NCI-H187 (cell line): ENCODE measurements around the gene GABARAP.

Source experiments
- DNase-seq, 2 experiments: peaks; one replicate each; lab custom pipeline; 2025; lab: John Stamatoyannopoulos, UW

The GABARAP gene

DNA sequence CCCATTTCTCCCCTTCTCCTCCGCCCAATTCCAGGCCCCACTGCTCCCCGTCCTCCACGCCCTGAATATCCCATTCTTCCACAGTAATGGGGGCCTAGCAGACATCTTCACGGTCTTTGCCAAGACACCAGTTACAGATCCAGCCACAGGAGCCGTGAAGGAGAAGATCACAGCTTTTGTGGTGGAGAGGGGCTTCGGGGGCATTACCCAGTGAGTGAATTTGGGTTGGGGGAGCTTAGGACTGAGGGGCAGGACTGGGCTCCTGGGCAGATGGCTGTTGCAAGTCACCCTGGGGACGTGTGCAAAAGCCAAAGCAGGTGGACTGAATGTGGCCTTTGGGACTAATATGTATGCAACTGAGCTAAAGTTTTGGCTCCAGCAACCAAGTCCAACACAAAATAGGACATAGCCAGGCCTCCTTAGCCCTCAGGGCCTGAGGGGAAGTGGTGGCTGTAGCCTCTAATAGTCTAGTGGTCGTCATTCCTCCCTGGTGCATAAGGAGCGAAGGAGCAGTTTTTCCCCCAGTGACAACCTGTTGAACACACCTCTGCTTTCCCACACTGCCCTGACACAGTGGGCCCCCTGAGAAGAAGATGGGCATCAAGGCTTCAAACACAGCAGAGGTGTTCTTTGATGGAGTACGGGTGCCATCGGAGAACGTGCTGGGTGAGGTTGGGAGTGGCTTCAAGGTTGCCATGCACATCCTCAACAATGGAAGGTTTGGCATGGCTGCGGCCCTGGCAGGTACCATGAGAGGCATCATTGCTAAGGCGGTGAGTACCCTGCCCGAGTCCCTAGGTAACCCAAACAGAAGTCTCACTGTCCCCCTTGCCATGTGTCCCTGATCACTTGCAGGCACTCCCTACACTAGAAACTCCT is 19.9 kb downstream of the GABARAP start:
- no peak for DNase-seq

DNA sequence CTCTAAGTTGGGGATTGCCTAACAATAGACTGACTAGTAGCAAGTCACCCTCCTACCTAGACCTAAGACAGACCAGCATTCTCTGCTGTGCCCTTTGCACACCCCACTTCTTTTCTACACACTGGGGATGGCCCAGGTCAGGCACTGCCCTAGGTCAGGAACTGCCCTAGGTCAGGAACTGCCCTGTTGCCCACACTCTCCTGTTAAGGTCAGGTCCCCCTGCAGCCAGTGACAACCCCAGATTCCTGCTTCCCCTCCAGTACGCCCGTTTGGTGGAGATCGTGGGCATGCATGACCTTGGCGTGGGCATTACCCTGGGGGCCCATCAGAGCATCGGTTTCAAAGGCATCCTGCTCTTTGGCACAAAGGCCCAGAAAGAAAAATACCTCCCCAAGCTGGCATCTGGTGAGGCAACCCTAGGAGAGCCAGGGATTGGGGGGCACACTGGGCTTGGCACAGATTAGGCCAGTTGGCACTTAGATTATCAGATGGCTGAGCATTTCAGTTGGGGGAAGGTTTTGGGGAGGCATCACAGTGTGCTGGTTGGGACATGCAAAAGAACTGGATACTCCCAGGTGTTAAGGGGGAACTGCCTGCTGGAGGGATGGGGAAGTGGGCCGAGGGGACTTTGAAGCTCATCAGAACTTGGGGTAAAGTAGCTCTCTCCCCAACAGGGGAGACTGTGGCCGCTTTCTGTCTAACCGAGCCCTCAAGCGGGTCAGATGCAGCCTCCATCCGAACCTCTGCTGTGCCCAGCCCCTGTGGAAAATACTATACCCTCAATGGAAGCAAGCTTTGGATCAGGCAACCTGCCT is 20.8 kb downstream of the GABARAP start:
- no peak for DNase-seq

DNA sequence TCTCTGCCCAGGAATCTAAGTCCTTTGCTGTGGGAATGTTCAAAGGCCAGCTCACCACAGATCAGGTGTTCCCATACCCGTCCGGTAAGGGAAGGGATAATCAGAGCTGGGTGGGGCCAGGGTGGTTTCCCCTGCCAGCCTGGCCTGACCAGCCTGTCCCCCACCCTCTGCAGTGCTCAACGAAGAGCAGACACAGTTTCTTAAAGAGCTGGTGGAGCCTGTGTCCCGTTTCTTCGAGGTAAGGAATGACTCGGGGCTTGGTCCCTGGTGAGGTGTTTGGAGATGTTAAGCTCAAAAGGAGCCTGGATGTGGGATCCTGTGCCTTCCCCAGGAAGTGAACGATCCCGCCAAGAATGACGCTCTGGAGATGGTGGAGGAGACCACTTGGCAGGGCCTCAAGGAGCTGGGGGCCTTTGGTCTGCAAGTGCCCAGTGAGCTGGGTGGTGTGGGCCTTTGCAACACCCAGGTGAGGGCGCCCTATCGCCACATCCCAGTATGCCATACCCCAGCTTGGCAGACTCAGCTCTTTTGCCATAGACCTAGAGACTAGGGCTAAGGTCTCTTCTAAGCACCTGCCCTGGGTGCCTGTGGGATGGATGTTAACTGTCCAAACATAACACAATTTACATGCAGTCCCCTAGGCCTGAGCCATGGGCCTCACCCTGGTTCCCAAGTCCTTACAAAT is 21.5 kb downstream of the GABARAP start:
- DNase-seq: no peak

DNA sequence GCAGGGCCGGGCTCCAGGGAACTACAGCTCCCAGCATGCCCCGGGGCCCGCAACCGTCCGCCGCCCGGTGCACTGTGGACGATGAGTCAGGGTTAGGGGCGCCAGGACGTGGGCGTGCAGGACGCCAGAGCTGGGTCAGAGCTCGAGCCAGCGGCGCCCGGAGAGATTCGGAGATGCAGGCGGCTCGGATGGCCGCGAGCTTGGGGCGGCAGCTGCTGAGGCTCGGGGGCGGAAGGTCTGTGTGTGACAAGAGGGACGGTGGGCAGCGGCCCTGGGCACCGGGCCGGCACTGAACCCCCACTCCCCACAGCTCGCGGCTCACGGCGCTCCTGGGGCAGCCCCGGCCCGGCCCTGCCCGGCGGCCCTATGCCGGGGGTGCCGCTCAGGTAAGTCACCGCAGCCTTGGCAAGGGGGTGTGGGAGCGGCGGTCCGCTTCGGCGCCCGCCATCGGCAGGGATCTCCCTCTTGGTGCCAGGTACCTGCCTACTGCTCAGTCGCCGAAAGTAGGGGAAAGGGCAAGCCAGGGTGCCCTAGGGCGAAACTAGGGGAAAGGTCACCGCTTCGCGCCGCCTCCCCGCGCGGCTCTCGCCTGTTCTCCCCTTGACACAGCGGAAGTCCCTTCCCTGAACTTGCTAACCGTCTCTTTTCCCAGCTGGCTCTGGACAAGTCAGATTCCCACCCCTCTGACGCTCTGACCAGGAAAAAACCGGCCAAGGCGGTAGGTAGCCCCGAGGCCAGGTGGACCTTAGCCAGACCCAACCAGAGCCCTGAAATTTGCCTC is 22.2 kb downstream of the GABARAP start, which contains the start of the genes ACADVL and DLG4:
Gene ACADVL, plus strand, starts transcription at position 127 of the 781 bp plus-strand sequence. Its CDS starts 47 bp downstream, at position 174.
Gene DLG4, minus strand, starts transcription at position 25 of the 781 bp plus-strand sequence.
- DNase-seq: no peak

GRCh38 chr17:7219229-7219811 is 22.9 kb downstream of the GABARAP start:
- no peak for DNase-seq

DNA sequence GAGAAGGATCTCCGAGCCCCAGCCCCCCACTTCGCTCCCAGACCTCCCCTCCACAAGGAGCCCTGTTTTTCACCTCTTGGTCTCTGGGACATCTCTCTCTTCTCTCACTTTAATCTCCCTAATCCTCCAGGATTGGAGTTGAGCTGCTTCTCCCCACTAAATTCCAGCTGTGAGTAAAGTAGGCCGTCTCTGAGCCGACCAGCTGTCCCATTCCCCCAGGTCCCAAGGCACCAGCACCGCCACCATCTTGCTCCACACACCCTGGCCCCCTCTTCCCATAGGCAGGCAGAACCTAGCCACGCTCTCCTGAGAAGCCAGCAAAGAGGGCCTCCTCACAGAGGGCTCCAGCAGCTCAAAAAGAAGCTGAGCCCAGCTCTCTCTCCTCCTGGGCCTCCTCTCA is 23.5 kb downstream of the GABARAP start:
- DNase-seq: no peak

GRCh38 chr17:7218166-7218565 is 24.1 kb downstream of the GABARAP start:
- no peak for DNase-seq

DNA sequence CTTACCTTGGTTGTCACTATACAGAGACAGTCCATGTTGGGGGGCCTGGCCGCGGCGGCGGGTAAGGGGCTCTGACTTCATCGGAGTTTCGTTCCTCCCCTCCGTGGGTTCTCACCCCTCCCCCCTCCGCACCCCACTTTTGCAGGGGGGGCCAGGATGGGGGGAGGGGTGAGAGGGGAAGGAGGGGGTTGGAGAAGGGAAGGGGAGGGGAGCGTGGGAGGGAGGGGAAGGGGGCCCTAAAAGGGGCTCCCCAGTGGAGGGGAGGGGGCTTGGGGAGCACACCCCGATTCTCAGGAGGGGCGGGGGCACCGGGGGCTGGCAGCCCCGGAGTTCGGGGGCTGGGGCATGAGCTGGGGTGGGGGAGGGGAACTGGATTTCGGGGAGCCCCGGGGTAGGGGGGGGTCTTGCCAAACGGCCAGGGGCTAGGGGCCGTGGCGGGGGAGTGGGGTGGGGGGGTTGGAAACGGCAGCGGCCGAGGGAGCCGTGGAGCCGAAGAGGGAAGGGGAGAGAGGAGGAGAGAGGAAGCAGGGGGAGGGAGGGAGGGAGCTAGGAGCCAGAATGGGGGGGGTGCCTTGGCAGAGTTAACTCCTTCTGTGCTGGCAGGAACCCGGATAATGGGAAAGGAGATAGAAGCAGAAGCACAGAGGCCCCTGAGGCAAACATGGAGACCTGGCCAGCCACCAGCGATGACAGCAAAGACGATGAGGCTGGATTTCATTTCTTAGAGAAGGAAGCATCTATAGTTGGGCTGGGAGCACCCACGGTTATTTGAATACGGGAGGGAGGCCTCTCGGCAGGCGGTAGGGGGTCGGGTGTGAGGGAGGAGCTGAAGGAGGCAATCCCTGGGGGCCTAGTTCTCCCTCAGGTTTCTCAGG is 24.9 kb downstream of the GABARAP start:
- no peak for DNase-seq

DNA sequence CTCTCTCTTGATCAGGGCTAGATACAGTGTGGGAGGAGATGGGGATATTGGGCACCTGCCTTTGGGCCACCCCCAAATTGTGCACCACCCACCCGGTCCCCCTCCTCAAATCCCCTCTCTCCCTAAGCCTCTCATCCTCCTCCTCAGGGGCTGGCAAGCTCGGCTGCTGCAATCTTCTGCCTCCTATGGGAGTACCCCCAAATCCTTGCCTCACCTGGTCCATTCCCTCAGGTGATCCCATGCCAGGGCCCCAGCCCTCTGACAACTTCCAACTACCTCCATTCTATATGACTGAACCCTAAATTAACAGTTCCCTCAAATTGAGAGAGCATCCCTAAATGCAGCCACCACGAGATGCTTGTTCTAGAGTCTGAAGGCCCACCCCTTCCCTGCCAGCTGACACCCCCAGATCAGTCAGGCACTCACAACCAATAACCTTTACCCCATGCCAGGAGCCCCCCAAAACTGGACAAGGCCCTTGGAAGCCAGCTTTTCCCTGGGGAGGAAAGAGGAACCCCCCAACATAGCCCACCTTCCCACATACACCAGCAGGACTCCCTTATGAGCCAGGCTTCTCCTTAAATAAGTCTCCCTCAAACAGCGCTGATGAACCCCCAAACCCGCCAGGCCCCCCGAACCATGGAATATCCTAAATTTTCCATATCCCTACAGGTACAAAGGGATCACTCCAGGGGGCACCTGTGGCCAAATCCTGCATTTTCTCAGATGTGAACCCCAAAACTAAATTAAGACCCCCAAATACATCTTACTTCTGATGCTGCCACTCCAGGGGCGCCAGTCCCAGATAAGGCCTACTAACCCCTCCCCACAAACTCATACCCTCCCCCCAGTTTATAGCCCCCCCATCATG is 25.8 kb downstream of the GABARAP start:
- DNase-seq: no peak

- DNase-seq: no peak
Observed at GRCh38 chr17:7215652-7216180, 26.5 kb downstream of the GABARAP start.

DNA sequence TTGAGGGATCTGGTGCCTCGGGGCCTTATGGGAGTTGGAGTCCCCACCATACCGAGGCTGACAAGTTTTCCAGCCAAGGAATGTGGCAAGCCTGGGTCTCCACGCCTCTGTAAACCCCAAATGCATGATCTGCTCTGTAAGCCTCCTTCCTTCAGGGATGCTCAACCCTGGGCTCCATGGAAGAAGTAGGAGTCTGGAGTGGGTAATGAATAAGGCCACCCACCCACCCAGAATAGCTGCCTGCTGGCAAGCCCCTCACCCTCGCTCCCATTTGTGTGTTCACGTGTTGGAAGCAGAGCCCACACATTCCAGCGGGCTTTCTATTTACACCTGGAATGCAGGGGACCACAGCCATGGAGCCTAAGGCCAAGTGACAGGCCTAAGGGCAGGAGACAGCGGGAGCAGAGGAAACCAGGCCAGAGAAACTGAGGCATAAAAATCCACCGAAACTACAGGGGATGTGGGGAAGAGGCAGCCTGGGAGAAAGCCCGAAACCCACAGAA is 27.1 kb downstream of the GABARAP start:
- no peak for DNase-seq

DNA sequence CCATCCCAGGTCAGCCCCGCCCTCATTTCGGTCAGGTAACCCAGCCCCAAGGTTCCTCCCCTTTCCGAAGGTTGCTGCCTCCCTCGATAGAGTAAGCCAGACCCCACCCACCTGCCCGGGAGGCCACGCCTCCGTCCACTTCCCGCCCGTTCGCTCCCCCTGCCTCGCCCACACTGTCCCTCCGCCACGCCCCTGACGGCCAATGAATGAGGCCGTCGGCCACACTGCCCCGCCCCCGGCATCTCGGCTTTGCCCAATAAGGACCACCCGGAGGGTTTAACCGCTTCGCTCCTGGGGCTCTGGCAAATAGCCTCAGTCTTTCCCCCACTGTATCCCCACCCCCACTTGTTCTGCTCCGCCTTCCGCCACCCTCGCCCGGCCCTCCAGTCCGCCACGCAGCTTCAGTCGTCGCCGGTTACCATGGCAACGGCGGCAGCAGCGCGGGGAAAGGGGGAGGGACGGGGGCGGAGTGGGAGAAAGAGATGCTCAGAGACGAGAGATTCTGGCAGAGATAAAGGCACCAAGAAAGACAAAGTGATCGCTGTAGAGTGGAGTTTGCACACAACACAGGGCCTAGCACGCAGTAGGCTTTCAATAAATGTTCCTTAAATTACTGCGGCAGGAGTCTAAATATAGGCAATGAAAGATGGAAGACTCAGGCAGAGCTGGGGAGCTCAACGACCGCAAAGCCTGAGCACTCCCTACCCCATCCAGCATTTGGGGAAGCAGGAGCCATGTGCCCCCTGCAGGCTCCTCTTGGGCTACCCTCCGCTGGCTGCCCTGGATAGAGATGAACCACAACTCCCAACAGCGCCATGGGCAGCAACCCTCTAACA is 27.7 kb downstream of the GABARAP start:
- peak; percentile 92 to 93 for DNase-seq

- peak; percentile 79 to 91 for DNase-seq
Observed at GRCh38 chr17:7213895-7214299, 28.4 kb downstream of the GABARAP start.

- DNase-seq: no peak
Observed at GRCh38 chr17:7211491-7212273, 30.6 kb downstream of the GABARAP start.

DNA sequence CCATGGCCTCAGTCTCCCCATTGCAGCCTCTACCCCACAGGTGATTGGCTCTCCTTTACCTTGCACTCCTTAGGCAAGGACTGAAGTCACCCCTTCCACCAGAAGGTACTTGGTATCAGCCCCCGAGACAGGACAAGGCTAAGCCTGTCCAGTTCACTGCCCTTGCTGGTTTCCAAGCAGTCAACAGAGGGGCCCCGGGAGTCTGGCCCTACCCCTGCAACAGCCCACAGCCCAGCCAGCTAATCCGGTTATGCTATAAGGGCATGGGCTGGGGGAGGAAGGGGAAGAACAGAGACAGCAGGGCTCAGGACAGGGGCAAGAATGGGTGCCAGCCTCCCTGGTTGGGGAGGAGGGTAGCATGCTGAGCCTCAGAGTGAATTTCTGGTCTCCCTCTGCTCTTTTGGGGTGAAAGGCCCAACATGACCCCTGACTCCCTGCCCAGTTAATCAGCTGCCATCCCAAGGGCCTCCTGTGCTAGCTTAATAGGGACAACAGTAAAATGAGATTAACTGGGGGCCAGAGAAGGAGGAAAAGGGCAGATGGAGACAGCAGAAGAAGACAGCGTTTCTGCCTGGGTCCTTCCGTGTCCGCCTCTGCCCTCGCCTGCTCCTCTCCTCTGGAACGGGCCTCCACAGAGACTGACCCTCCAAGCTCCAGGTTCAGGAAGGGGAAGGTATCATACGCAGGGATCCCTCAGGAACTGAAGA is 33.3 kb downstream of the GABARAP start:
- no peak for DNase-seq

DNA sequence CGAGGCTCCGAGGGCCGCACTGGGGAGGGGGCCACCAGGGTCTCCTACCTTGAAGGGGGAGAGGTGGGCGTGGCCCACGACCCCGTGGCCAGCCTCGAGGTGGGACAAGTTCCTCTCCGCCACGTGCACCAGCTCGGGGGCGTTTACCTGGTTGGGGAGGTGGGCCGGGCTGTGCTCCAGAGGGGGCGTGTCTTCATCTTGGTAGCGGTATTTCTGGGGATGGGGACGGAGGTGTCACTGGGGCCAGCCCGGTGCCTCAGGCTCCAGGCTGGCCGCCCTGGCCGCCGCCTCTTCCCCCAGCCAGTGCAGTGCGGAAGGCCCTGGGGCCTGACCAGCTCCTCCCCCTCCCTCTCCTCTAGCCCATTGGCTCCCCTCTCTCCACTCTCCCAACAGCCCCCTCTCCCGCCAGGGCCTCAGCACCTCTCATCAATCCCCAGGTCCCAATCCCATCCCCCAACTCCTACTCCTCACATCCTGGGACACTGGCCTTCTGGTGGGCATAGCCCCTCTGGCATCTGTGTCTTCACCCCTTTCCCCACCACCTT is 34.1 kb downstream of the GABARAP start:
- DNase-seq: no peak
